T47D (cell line): ENCODE measurements around the gene TBCD.

ENCODE experiments used
- DNase-seq, 2 experiments: peaks; one replicate each; pipeline versions ENCODE4 v3.0.0 to v3.0.0-alpha.2; 2011 to 2012; ENCODE audit warnings: low read depth in 1 of 2, low spot score in 1 of 2
- JUND ChIP-seq: IDR thresholded peaks from 2 replicates; pipeline ENCODE4 v1.6.1; 2012; ENCODE audit warnings: low read depth
- in situ Hi-C: cut with HindIII; loops from 2 replicates; pipeline ENCODE4 v1.10.0; 2016; ENCODE audit warnings: low sequenced_read_pairs, low pct_unique_long_range_greater_than_20kb

Gene TBCD

DNA sequence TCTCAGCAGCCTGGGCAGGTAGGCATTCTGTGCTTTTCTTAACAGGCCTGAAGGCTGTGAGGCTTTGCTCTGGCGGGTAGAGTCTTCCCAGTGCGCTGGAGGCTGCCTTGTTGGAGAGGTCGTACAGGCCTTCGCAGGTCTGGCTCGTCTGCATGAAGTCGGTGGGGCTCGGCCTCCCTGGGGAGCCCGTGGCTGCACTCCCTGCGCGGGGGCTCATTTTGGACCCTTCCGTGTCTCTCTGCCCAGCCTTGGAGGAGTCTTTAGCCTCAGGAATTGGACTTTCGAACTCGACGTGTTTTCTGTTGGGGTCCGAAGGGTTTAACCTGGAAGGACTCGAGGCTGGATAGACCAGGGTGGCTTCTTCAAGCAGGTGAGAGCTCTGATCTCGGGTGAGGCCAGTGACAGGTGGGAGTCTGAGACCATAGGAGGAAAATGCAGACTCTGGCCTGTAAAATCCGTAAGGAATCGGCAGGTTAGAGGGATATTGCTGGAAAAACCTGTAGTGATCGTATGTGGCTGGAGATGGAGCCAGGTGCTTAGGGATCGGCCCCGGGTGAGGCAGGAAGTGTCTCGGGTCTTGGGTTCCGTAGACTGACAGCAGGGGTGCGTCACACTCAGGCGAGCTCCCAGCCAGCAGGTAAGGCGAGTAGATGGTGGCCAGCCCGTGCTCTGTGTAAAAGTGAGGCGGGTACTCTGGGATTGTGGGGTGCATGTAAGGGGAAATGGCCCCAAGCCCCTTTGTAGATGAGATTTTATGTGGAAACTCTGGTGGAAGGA lies 79.4 kb downstream of the TBCD start:
- in situ Hi-C loops: no loop called here
- DNase-seq: no peak
- TF ChIP-seq JUND: no peak

DNA sequence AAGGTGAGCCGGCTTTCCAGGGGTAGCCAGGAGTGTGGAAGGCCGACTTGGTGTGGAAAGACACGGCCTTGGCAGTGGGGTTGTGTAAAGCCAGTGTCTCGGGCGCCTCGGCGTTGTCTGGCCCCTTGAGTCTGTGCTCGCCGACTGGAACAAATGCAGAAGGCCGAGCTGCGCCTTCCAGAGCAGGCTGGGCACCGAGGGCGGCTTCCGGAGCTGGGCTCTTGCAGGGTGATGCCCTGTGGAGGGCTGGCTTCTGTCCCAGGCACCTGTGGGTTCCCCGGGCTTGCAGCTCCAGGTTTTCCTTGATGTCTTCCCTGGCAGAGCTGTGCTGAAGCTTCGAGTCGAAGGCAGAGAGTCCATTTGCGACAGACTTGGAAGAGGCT lies 79.9 kb downstream of the TBCD start:
- no peak for TF ChIP-seq JUND
- DNase-seq: no peak
- in situ Hi-C loops: no loop called here

DNA sequence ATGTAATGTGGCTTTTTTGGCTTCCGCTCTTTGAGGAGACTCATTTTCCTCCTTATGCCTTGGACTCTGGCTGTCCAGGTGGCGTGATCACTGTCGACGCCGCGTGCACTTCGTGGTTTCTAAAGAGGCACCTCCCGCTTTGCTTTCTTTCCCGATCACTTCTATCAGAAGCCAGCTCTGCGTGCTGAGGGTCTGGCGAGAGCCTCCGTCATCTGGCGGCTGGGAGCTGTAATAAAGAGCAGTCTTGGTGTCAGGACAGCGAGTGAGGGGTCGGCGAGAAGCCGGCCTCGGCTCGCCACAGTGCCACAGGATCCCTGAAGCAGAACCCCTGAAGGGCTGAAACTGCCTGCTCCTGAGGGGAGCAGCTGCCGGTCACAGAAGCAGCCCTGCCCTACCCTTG lies 80.5 kb downstream of the TBCD start:
- DNase-seq: no peak
- in situ Hi-C loops: no loop called here
- no peak for TF ChIP-seq JUND

DNA sequence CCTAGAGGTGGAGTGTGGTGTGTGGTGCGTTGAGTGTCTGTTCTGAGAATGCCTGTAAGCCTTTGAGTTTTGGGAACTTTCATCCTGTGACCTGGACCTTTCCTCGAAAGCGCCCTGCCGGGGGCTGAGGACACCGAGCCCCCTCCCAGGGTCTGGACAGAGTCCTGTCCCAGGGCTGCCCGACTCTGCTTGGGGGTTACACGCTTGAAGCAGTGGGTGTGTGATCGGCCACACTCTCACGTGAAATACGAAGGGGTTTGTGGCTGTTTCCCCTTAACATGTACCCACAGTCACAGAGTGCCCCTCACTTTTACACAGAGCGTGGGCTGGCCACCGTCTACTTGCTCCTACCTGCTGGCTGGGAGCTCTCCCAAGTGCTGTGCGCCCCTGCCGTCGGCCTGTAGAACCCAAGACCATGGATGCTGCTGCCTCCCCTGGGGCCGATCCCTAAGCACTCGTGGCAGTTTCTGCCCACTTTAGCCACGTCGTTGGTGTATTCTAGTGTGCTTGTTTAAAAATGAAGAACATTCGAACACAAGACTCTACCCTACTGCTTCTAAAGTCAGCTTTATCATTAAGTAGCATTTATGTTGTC lies 81.1 kb downstream of the TBCD start:
- in situ Hi-C loops: no loop called here
- no peak for TF ChIP-seq JUND
- no peak for DNase-seq

DNA sequence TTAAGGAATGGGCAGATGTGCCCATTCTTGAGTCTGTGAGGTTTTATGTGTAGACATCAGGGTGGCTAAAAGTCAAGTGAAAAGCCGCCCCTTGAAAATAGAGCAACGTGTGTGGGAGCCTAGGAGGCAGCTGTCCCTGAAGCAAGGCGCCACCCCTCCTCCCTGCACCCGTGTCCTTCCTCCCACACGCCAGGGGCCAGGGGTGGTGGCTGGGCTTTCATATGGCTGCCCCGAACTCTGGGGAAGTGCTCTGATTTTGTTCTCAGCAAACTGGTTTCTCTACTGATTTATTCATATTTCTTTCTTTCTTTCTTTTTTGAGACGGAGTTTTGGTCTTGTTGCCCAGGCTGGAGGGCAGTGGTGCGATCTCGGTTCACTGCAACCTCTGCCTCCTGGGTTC lies 83.3 kb downstream of the TBCD start:
- in situ Hi-C loops: no loop called here
- no peak for DNase-seq

DNA sequence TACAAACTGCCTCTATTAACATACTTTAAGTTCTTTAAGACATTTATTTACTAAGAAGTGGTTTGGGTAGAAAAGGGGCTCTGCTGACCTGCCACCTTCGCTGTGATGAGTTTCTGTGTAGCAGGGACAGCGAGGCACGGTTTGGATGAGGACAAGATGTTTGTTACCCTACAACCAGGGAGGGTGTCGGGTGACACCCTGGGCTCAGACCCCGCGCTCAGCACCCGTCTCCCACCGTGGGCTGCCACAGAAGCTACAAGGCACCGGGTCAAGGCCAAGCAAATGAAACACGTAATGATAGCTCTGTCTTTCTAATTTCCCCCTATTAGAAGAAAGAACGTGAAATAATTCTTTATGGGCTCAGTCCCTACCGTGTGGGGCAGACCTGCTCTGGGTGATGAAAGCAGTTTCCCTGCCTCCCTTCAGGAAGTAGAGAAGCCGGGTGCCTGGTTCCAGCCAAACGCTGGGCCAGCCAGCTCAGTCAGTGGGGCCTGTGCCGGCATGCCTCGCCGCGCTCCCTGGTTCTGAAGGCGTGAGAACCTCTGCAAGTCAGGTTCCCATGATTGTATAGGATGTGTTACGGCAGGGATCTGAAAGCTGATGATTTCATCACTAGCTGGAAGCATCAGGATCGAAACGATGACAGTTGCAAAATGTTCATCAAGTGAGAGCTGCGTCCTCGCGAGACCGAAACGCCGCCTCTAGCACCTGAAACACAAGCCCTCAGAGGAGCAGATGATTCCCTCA lies 84.1 kb downstream of the TBCD start:
- in situ Hi-C loops: no loop called here
- no peak for DNase-seq

More for the DNA sequence above, 83.3 kb downstream of the TBCD start:
- no peak for TF ChIP-seq JUND

DNA sequence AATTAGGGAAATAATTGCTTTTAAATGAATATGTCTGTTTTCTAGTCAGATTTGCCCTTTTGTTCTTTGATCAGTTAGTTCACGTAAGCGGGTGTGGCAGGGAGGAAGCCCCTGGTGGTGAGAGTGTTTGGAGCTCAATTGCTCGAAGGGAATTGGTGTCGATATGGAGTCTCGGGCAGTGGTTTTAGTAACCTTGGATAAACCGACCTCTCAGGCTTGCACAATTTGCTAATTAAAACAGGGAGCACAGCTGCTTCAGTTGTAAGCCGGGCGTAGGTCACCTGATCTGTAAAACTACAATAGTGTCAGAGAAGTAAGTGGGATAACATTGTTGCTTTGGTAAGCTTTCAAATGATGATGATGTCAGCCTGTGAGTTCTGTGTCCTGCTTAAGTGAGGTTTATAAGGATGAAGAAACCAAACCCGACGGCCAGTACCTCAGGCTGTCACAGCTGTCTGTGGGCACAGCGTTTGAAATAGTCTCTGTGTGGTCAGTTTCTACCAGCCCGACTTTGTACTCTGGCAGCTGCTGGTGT lies 85.0 kb downstream of the TBCD start:
- DNase-seq: no peak
- TF ChIP-seq JUND: no peak
- in situ Hi-C loops: no loop called here

More for the DNA sequence above, 84.1 kb downstream of the TBCD start:
- TF ChIP-seq JUND: no peak

DNA sequence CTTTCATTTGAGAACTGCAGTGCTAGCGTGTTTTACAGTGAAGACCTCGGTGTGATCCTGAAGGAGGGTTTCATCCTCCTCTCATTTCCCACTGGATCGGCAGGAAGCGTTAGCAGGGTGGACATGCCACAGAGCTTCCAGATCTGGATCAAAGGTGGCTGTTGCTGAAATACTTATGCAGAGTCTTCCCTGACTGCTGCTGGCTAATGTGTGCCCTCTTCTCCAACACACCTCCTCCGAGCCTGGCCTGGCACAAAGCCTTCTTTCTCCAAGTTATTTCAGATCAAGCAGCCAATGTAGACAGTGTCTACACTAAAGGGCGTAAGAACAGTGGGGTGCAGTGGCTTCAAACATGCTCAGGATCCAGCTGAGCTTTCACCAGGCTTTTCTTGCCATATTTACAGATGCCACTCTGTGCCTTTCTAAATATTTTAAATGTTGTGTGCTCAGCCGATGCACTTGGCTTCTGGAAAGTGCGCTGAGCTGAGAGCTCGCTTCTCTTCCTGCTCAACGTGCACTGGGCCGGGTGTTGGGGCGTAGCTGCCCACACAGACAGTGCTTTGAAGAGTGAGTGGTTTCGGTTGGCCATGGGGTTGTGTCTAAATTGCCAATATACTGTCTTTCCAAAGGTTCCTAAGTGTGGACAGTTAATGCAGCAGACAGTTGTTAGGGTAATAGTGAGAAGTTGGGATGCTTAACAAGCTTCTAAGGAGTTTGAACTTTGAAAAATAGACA lies 85.9 kb downstream of the TBCD start:
- in situ Hi-C loops: no loop called here
- peak in 1 of 2 experiments; percentile 41 for DNase-seq
- no peak for TF ChIP-seq JUND

DNA sequence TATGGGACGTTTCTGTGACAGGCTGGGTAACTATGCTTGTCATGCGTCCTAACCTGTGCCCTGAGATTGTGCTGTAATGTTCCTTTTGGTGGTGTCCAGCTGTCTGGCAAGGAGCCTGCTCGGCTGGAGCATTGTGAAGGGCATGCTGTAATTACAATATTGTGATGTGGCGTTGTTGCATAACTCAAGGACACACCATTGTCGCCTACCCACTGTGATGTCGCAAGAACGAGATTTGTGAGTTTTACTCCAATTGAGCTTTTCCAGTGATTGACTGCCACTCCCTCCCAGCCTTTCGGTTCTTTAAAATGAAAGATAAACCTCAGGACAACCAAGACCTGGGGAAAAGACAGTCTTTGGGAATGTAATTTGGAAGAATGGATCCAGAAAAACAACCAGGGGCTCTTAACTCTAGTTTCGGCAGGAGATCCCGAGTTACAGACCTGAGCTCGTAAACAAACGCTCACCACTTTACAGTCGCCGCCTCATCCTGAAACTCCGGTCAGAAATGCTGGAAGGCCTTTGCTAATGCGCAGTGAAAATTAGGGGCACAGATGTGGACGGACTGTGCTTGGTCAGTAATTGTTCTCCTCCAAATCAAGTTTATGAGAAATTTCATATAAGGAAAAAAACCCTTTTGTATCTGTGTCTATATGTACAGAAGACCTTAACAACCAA lies 86.7 kb downstream of the TBCD start:
- in situ Hi-C loops: no loop called here
- TF ChIP-seq JUND: no peak
- DNase-seq: peak; percentile 33 to 93

DNA sequence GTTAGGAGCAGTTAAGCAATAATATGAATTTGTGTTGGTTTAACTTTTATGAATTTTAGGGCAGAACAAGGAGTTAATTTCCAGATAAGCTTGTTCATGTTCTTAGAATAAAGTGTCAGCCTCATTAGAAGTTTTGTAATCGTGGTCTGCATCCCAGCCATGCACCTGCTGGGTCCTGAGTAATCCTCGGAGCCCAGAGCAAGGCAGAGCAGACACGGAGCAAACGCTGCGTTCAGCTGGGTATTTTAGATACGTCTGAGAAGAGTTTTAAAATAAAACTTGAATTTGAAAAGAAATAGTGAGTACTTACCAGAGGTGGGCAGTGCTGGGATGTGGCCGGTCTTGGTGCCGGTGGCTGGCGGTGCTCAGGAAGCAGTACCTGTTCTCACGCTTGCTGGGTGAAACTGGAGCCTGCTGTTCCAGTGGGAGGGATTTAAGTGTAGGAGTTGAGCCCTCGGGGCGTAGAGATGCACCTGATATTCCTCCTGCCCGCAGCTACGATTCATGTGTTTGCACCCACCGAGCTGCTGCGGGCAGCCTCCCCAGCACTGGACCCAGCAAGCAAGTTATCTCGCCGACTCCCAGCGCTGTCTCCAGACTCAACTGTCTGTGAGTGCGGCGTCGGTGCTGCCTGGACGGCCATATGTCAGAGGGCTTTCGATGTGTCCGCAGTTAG lies 87.9 kb downstream of the TBCD start, which contains the start of gene ZNF750:
ZNF750 (minus strand) TSS at position 406 of the 676 bp plus-strand sequence. CDS start 7,568 bp downstream, outside the sequence.
- peak; percentile 52 to 94 for DNase-seq
- in situ Hi-C loops: no loop called here
- no peak for TF ChIP-seq JUND

DNA sequence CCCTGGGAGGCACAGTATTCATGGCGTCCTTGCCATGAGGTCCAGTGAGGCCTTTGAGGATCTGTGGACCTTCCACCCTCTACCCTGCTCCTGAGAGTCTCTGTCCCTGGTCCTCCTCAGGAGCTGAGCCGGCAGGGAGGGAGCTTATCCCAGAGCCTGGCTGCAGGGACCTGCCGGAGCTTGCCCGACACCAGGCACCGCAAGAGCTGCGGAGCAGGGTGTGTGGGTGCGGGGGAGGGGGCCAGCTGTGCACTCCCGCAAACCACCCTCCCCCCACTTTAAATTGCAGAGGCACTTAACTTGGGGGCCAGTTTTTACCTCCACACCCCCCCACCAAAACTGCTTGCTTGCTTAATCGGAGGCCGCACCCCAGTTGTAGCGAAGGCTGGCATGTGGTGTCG lies 88.6 kb downstream of the TBCD start:
- DNase-seq: peak in 1 of 2 experiments; percentile 46
- in situ Hi-C loops: no loop called here
- TF ChIP-seq JUND: no peak
